Measurements from ENCODE around the gene PLXNA3. TPM values are rescaled to one million over a fixed set of nuclear protein-coding genes. Genes with fewer than 3 reads are reported as not detected.

Gene PLXNA3
- total RNA-seq, 1 experiment from 2014 or later: 89.3 TPM

- Histone ChIP-seq H3K36me3 (ENCODE audit: control insufficient read depth in 1 of 2, insufficient read depth in 2 of 2, low read length in 2 of 2) (no peaks in the 10 kb centered on the region), H3K9ac (ENCODE audit: low read length) (peak overlapping the region; percentile 78), H3K9me3 (ENCODE audit: control insufficient read depth in 1 of 2, insufficient read depth in 1 of 2, low read depth in 1 of 2, low read length in 2 of 2) (no peaks in the 10 kb centered on the region), H2AFZ (ENCODE audit: low read depth, low read length, poor library complexity, severe bottlenecking) (no peak overlapping the region), H4K20me1 (ENCODE audit: insufficient read depth) (no peaks in the 10 kb centered on the region), H3K4me3 (replicated peaks in 1 of 2; ENCODE audit: low read depth in 1 of 2, low read length in 2 of 2) (peak overlapping the region; percentile 54 to 66), H3K4me2 (ENCODE audit: low read length) (peak overlapping the region; percentile 82), H3K27me3 (ENCODE audit: insufficient read depth, low read length) (no peaks in the 10 kb centered on the region), H3K4me1 (ENCODE audit: control insufficient read depth in 1 of 2, insufficient read depth in 2 of 2, low read length in 2 of 2) (peaks cover 15 to 35% of the 10 kb centered on the region in 2 experiments), H3K79me2 (ENCODE audit: insufficient read depth, low read length) (no peaks in the 10 kb centered on the region), H3K27ac (ENCODE audit: low read depth, low read length) (peak overlapping the region; percentile 91), H3K9me2 (ENCODE audit: insufficient read depth) (no peaks in the 10 kb centered on the region)
- ChIA-PET POLR2A (interaction anchor here (1.0 to 2.2 kb wide), 4 partner anchors 13 to 115 kb away, joined by 3 to 9 read pairs (median 4); partner anchors contain the start of genes RPL10 and SLC10A3), RAD21 (ENCODE audit: low non-redundant PET in 1 of 2, low total read pairs in 2 of 2, uncharacterized antibody in 2 of 2, unreplicated experiment in 2 of 2) (no interaction called here), CTCF (interaction anchor here (1.0 to 1.5 kb wide), 2 partner anchors 13 to 38 kb away, joined by 4 read pairs; no protein-coding TSS in a partner anchor)
- intact Hi-C loops (cut with micrococcal nuclease): no loop called here
- TF ChIP-seq POLR2AphosphoS5 (IDR thresholded peaks at IDR 0.05; ENCODE audit: low read depth, low read length) (peak; percentile 52; the same call in 1 of the 2 replicates), MAX (IDR thresholded peaks at IDR 0.05) (no peak)
- no TSS peak for BruUV-seq (replicated peaks)
- no peak for DNase-seq (ENCODE audit: low read depth, low spot score)
- peak; percentile 62 for ATAC-seq
These were observed 46.1 kb upstream of the PLXNA3 start for GRCh38 chrX:154411981-154412340.

GRCh38 chrX:154412468-154412867, 45.6 kb upstream of the PLXNA3 start:
- no peaks in the 10 kb centered on the region for H3K79me2 ChIP-seq (ENCODE audit: insufficient read depth, low read length)
- H3K36me3 ChIP-seq (ENCODE audit: control insufficient read depth in 1 of 2, insufficient read depth in 2 of 2, low read length in 2 of 2): no peaks in the 10 kb centered on the region
- RAD21 ChIA-PET (ENCODE audit: low non-redundant PET in 1 of 2, low total read pairs in 2 of 2, uncharacterized antibody in 2 of 2, unreplicated experiment in 2 of 2): no interaction called here
- CTCF ChIA-PET: interaction anchor here (1.0 to 1.5 kb wide), 2 partner anchors 13 to 39 kb away, joined by 4 read pairs; no protein-coding TSS in a partner anchor
- no peak for DNase-seq (ENCODE audit: low read depth, low spot score)
- H4K20me1 ChIP-seq (ENCODE audit: insufficient read depth): no peaks in the 10 kb centered on the region
- H3K27me3 ChIP-seq (ENCODE audit: insufficient read depth, low read length): no peaks in the 10 kb centered on the region
- H3K4me2 ChIP-seq (ENCODE audit: low read length): peak overlapping the region; percentile 82
- H3K9me2 ChIP-seq (ENCODE audit: insufficient read depth): no peaks in the 10 kb centered on the region
- H3K27ac ChIP-seq (ENCODE audit: low read depth, low read length): peak overlapping the region; percentile 91
- peaks cover 15 to 35% of the 10 kb centered on the region in 2 experiments for H3K4me1 ChIP-seq (ENCODE audit: control insufficient read depth in 1 of 2, insufficient read depth in 2 of 2, low read length in 2 of 2)
- H3K9me3 ChIP-seq (ENCODE audit: control insufficient read depth in 1 of 2, insufficient read depth in 1 of 2, low read depth in 1 of 2, low read length in 2 of 2): no peaks in the 10 kb centered on the region
- H3K9ac ChIP-seq (ENCODE audit: low read length): peak overlapping the region; percentile 78
- intact Hi-C loops (cut with micrococcal nuclease): no loop called here
- H2AFZ ChIP-seq (ENCODE audit: low read depth, low read length, poor library complexity, severe bottlenecking): no peak overlapping the region
- H3K4me3 ChIP-seq (replicated peaks in 1 of 2; ENCODE audit: low read depth in 1 of 2, low read length in 2 of 2): peak overlapping the region; percentile 54 to 66
- POLR2A ChIA-PET: interaction anchor here (1.0 to 2.2 kb wide), 4 partner anchors 13 to 114 kb away, joined by 3 to 9 read pairs (median 4); partner anchors contain the start of genes RPL10 and SLC10A3
- BruUV-seq (replicated peaks): TSS peak; percentile 37
- TF ChIP-seq CEBPB (IDR thresholded peaks at IDR 0.05; ENCODE audit: low read depth): no peak
- ATAC-seq: peak; percentile 1; the same call in 1 of the 2 replicates
